Measurements from ENCODE around the gene LHFPL3. TPM values are rescaled to one million over a fixed set of nuclear protein-coding genes. Genes with fewer than 3 reads are reported as not detected.

The LHFPL3 gene
- total and polyA plus RNA-seq, 2 donors (not counting 1 experiment from before 2014, with no cell fraction given) = not detected

GRCh38 chr7:104775531-104775930 lies 447.1 kb downstream of the LHFPL3 start:
- H3K79me2 ChIP-seq (ENCODE audit: control insufficient read depth, insufficient read depth, low read length) = no peaks in the 10 kb centered on the region
- no peak overlapping the region for H3K4me2 ChIP-seq (ENCODE audit: extremely low read depth, insufficient read depth, low read length)
- DNase-seq (ENCODE audit: low read depth in 2 of 2) = no peak
- no peak overlapping the region for H3K27ac ChIP-seq (ENCODE audit: insufficient read depth, low read length)
- no peaks in the 10 kb centered on the region for H4K20me1 ChIP-seq (ENCODE audit: control insufficient read depth, extremely low read depth, insufficient read depth, low read length)
- no peak overlapping the region for H2AFZ ChIP-seq (ENCODE audit: low read length)
- TF ChIP-seq CTCF (conservative IDR thresholded peaks at IDR 0.05 in 1 of 2, IDR thresholded peaks at IDR 0.05 in 1 of 2; ENCODE audit: low read depth in 1 of 2, low read length in 2 of 2) (no peak), EZH2 (IDR thresholded peaks at IDR 0.05; ENCODE audit: low read length, missing control alignments) (no peak)
- H3K9me3 ChIP-seq (ENCODE audit: control insufficient read depth, insufficient read depth, low read depth, low read length) = no peaks in the 10 kb centered on the region
- H3K9ac ChIP-seq (ENCODE audit: insufficient read depth, low read length) = no peak overlapping the region
- H3K4me1 ChIP-seq (ENCODE audit: control insufficient read depth, extremely low read depth, insufficient read depth, low read length) = no peaks in the 10 kb centered on the region
- H3K27me3 ChIP-seq (ENCODE audit: control insufficient read depth, insufficient read depth, low read length) = no peaks in the 10 kb centered on the region
- H3K36me3 ChIP-seq (ENCODE audit: control insufficient read depth, insufficient read depth, low read length) = no peaks in the 10 kb centered on the region
- no peak overlapping the region for H3K4me3 ChIP-seq (replicated peaks in 1 of 4; ENCODE audit: control extremely low read depth in 1 of 4, insufficient read depth in 1 of 4, low read depth in 3 of 4, low read length in 4 of 4)

DNA sequence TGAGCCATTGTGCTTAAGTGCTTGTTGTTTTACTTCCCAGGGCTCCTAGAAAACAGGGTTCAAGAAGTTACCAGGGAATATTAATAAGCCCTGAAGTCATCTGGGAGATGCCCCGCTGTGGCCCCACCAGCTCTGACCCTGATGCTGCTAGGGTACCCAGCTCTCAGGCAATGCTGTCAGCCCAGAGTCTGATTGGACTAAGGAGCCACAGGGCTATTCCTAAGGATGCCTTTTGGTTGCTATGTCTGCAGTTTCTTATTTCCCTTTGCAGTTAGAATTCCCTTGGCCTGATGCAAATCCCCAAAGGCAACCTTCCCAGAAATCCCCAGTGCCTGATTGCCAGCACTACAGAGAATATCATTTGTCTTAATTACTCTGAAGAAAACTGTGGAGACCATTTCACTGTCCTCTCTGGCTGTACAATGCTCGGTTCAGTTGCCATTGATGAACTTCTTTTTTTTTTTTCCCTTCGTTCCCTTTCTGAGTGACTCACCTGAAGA lies 448.9 kb downstream of the LHFPL3 start:
- no peaks in the 10 kb centered on the region for H3K4me1 ChIP-seq (ENCODE audit: control insufficient read depth, extremely low read depth, insufficient read depth, low read length)
- no peak overlapping the region for H3K4me3 ChIP-seq (replicated peaks in 1 of 4; ENCODE audit: control extremely low read depth in 1 of 4, insufficient read depth in 1 of 4, low read depth in 3 of 4, low read length in 4 of 4)
- TF ChIP-seq CTCF (conservative IDR thresholded peaks at IDR 0.05 in 1 of 2, IDR thresholded peaks at IDR 0.05 in 1 of 2; ENCODE audit: low read depth in 1 of 2, low read length in 2 of 2) = no peak
- TF ChIP-seq EZH2 (IDR thresholded peaks at IDR 0.05; ENCODE audit: low read length, missing control alignments) = no peak
- H3K4me2 ChIP-seq (ENCODE audit: extremely low read depth, insufficient read depth, low read length) = no peak overlapping the region
- no peaks in the 10 kb centered on the region for H4K20me1 ChIP-seq (ENCODE audit: control insufficient read depth, extremely low read depth, insufficient read depth, low read length)
- H3K27me3 ChIP-seq (ENCODE audit: control insufficient read depth, insufficient read depth, low read length) = no peaks in the 10 kb centered on the region
- no peaks in the 10 kb centered on the region for H3K79me2 ChIP-seq (ENCODE audit: control insufficient read depth, insufficient read depth, low read length)
- no peak overlapping the region for H2AFZ ChIP-seq (ENCODE audit: low read length)
- H3K9me3 ChIP-seq (ENCODE audit: control insufficient read depth, insufficient read depth, low read depth, low read length) = no peaks in the 10 kb centered on the region
- H3K9ac ChIP-seq (ENCODE audit: insufficient read depth, low read length) = no peak overlapping the region
- DNase-seq (ENCODE audit: low read depth in 2 of 2) = no peak
- H3K36me3 ChIP-seq (ENCODE audit: control insufficient read depth, insufficient read depth, low read length) = no peaks in the 10 kb centered on the region
- H3K27ac ChIP-seq (ENCODE audit: insufficient read depth, low read length) = no peak overlapping the region

GRCh38 chr7:104779888-104780287 lies 451.5 kb downstream of the LHFPL3 start:
- no peak overlapping the region for H3K27ac ChIP-seq (ENCODE audit: insufficient read depth, low read length)
- no peak for DNase-seq (ENCODE audit: low read depth in 2 of 2)
- no peaks in the 10 kb centered on the region for H3K9me3 ChIP-seq (ENCODE audit: control insufficient read depth, insufficient read depth, low read depth, low read length)
- no peak overlapping the region for H3K9ac ChIP-seq (ENCODE audit: insufficient read depth, low read length)
- no peaks in the 10 kb centered on the region for H3K36me3 ChIP-seq (ENCODE audit: control insufficient read depth, insufficient read depth, low read length)
- no peaks in the 10 kb centered on the region for H3K79me2 ChIP-seq (ENCODE audit: control insufficient read depth, insufficient read depth, low read length)
- no peak overlapping the region for H2AFZ ChIP-seq (ENCODE audit: low read length)
- H3K27me3 ChIP-seq (ENCODE audit: control insufficient read depth, insufficient read depth, low read length) = no peaks in the 10 kb centered on the region
- no peaks in the 10 kb centered on the region for H4K20me1 ChIP-seq (ENCODE audit: control insufficient read depth, extremely low read depth, insufficient read depth, low read length)
- H3K4me3 ChIP-seq (replicated peaks in 1 of 4; ENCODE audit: control extremely low read depth in 1 of 4, insufficient read depth in 1 of 4, low read depth in 3 of 4, low read length in 4 of 4) = no peak overlapping the region
- TF ChIP-seq CTCF (conservative IDR thresholded peaks at IDR 0.05 in 1 of 2, IDR thresholded peaks at IDR 0.05 in 1 of 2; ENCODE audit: low read depth in 1 of 2, low read length in 2 of 2) = no peak
- TF ChIP-seq EZH2 (IDR thresholded peaks at IDR 0.05; ENCODE audit: low read length, missing control alignments) = no peak
- no peaks in the 10 kb centered on the region for H3K4me1 ChIP-seq (ENCODE audit: control insufficient read depth, extremely low read depth, insufficient read depth, low read length)
- no peak overlapping the region for H3K4me2 ChIP-seq (ENCODE audit: extremely low read depth, insufficient read depth, low read length)

All from fibroblast of lung (primary cell).